OCI-LY1 (cell line): ENCODE results near the gene SLC26A5.

ENCODE experiments used
- EZH2 ChIP-seq: fragments of 200-600 bp; sonication (generic), shearing (Covaris generic); IDR thresholded peaks from 2 replicates; pipeline ENCODE4 v1.8.0; 2017; ENCODE audit warnings: borderline replicate concordance, mixed run types, mild to moderate bottlenecking, antibody characterized with exemption, low read length, moderate library complexity, mixed read lengths
- TF ChIP-seq, protein P1 (sequence below): fragments of 200-600 bp; sonication (generic), shearing (Covaris generic); IDR thresholded peaks from 2 replicates; pipeline ENCODE4 v1.5.1; 2017; ENCODE audit warnings: mild to moderate bottlenecking, antibody characterized with exemption, low read length, moderate library complexity, mixed read lengths

DNA sequence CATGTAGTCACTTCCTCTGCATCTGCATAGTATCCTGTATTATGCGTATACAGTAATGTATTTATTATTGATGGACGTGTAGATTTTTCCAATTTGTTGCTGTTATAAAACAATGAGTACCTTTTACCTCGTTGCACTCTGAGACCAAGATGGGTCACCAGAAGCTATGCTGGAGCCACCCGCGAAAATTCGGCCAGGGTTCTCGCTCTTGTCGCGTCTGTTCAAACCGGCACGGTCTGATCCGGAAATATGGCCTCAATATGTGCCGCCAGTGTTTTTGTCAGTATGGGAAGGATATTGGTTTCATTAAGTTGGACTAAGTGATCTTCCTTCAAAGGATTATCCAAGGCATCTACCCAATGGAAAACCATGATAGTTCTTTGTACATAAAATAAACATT lies 97.6 kb downstream of the SLC26A5 start:
- TF ChIP-seq, protein P1, sequence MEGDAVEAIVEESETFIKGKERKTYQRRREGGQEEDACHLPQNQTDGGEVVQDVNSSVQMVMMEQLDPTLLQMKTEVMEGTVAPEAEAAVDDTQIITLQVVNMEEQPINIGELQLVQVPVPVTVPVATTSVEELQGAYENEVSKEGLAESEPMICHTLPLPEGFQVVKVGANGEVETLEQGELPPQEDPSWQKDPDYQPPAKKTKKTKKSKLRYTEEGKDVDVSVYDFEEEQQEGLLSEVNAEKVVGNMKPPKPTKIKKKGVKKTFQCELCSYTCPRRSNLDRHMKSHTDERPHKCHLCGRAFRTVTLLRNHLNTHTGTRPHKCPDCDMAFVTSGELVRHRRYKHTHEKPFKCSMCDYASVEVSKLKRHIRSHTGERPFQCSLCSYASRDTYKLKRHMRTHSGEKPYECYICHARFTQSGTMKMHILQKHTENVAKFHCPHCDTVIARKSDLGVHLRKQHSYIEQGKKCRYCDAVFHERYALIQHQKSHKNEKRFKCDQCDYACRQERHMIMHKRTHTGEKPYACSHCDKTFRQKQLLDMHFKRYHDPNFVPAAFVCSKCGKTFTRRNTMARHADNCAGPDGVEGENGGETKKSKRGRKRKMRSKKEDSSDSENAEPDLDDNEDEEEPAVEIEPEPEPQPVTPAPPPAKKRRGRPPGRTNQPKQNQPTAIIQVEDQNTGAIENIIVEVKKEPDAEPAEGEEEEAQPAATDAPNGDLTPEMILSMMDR: no peak
- no peak for TF ChIP-seq EZH2
